ENCODE data around the gene RPN2.

DNA sequence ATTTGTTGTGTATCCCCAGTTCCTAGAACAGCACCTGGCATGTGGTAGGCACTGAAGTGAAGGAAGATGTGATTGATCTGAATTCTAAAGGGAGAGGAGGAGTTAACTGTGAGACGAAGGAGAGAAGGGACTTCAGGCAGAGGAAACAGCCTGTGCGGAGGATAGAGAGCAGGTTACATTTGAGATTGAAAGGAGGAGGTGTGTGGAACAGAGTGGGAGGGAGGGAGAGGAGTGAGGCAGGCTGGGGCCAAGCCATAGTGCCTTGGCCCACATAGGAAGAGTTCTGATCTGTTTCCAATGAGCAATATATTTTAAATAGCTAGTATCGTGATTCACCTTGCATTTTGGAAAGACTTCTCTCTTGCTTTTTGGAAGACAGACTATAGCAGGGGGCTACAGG lies 14.1 kb downstream of the RPN2 start:
- TF ChIP-seq POLR2AphosphoS5 (IDR thresholded peaks at IDR 0.05; ENCODE audit: low read depth, low read length), result no peak
- TF ChIP-seq, protein P1, sequence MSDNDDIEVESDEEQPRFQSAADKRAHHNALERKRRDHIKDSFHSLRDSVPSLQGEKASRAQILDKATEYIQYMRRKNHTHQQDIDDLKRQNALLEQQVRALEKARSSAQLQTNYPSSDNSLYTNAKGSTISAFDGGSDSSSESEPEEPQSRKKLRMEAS (IDR thresholded peaks at IDR 0.05; ENCODE audit: low read depth), result no peak
- TF ChIP-seq, protein P2, sequence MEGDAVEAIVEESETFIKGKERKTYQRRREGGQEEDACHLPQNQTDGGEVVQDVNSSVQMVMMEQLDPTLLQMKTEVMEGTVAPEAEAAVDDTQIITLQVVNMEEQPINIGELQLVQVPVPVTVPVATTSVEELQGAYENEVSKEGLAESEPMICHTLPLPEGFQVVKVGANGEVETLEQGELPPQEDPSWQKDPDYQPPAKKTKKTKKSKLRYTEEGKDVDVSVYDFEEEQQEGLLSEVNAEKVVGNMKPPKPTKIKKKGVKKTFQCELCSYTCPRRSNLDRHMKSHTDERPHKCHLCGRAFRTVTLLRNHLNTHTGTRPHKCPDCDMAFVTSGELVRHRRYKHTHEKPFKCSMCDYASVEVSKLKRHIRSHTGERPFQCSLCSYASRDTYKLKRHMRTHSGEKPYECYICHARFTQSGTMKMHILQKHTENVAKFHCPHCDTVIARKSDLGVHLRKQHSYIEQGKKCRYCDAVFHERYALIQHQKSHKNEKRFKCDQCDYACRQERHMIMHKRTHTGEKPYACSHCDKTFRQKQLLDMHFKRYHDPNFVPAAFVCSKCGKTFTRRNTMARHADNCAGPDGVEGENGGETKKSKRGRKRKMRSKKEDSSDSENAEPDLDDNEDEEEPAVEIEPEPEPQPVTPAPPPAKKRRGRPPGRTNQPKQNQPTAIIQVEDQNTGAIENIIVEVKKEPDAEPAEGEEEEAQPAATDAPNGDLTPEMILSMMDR (IDR thresholded peaks at IDR 0.05), result no peak
- no peak for TF ChIP-seq RXRA (IDR thresholded peaks at IDR 0.05; ENCODE audit: borderline replicate concordance, low read depth)
- TF ChIP-seq MXI1 (IDR thresholded peaks at IDR 0.05; ENCODE audit: low read depth, low read length), result no peak
- TF ChIP-seq, protein P3, sequence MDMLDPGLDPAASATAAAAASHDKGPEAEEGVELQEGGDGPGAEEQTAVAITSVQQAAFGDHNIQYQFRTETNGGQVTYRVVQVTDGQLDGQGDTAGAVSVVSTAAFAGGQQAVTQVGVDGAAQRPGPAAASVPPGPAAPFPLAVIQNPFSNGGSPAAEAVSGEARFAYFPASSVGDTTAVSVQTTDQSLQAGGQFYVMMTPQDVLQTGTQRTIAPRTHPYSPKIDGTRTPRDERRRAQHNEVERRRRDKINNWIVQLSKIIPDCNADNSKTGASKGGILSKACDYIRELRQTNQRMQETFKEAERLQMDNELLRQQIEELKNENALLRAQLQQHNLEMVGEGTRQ (IDR thresholded peaks at IDR 0.05; ENCODE audit: borderline replicate concordance, low read depth, low read length), result no peak
- TF ChIP-seq CHD2 (IDR thresholded peaks at IDR 0.05; ENCODE audit: low read length, partially characterized antibody), result no peak
- TF ChIP-seq, protein P4, sequence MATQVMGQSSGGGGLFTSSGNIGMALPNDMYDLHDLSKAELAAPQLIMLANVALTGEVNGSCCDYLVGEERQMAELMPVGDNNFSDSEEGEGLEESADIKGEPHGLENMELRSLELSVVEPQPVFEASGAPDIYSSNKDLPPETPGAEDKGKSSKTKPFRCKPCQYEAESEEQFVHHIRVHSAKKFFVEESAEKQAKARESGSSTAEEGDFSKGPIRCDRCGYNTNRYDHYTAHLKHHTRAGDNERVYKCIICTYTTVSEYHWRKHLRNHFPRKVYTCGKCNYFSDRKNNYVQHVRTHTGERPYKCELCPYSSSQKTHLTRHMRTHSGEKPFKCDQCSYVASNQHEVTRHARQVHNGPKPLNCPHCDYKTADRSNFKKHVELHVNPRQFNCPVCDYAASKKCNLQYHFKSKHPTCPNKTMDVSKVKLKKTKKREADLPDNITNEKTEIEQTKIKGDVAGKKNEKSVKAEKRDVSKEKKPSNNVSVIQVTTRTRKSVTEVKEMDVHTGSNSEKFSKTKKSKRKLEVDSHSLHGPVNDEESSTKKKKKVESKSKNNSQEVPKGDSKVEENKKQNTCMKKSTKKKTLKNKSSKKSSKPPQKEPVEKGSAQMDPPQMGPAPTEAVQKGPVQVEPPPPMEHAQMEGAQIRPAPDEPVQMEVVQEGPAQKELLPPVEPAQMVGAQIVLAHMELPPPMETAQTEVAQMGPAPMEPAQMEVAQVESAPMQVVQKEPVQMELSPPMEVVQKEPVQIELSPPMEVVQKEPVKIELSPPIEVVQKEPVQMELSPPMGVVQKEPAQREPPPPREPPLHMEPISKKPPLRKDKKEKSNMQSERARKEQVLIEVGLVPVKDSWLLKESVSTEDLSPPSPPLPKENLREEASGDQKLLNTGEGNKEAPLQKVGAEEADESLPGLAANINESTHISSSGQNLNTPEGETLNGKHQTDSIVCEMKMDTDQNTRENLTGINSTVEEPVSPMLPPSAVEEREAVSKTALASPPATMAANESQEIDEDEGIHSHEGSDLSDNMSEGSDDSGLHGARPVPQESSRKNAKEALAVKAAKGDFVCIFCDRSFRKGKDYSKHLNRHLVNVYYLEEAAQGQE (IDR thresholded peaks at IDR 0.05; ENCODE audit: low read depth, low read length), result no peak
